Stomach (tissue), 4 donors: Measurements from ENCODE around the gene KCNQ1.

Experiments
- EP300 ChIP-seq: sonication (generic); formaldehyde crosslinking; IDR thresholded peaks from one replicate; pipeline ENCODE4 v1.6.1; 2017; ENCODE audit warnings: antibody characterized with exemption
- POLR2A ChIP-seq, 4 donors: fragments of 450-650 bp; IDR thresholded peaks; one replicate each; pipeline ENCODE4 v1.6.1; 2016; ENCODE audit warnings: antibody characterized with exemption in 4 of 4, control low read depth in 2 of 4, mild to moderate bottlenecking in 1 of 4, moderate library complexity in 1 of 4
- POLR2AphosphoS5 ChIP-seq, 3 donors: sonication (generic); formaldehyde crosslinking; IDR thresholded peaks; one replicate each; pipeline ENCODE4 v1.6.1; 2016; ENCODE audit warnings: antibody characterized with exemption in 3 of 3
- TF ChIP-seq, protein P1 (sequence below), 7 experiments: fragments of 450-650 bp in 4 of 7; fragments of 200-600 bp in 3 of 7; sonication (generic) in 3 of 7; IDR thresholded peaks; one replicate each; pipeline ENCODE4 v1.5.1; 2016 to 2019; ENCODE audit warnings: antibody characterized with exemption in 7 of 7, control low read depth in 2 of 7, mild to moderate bottlenecking in 1 of 7

DNA sequence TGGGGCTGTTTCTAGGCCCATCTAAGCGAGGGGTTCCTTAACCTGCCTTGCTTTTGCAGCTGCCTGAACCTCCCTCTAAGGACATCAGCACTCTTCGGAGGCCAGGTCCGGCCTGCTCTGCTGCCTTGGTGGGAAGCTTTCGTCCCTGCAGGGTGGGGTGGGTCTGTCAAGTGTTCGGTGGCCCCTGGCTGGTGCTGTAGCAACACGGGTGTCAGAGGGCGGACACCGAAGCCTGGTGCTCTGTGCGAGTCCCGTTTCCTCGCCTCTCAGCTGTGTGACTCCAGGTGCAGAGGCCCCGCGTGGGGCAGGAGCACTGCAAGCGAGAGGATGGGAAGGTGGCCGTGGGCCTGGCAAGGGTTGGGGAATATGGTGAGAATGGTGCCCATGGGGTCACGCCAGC, 376.2 kb downstream of the KCNQ1 start:
- TF ChIP-seq, protein P1, sequence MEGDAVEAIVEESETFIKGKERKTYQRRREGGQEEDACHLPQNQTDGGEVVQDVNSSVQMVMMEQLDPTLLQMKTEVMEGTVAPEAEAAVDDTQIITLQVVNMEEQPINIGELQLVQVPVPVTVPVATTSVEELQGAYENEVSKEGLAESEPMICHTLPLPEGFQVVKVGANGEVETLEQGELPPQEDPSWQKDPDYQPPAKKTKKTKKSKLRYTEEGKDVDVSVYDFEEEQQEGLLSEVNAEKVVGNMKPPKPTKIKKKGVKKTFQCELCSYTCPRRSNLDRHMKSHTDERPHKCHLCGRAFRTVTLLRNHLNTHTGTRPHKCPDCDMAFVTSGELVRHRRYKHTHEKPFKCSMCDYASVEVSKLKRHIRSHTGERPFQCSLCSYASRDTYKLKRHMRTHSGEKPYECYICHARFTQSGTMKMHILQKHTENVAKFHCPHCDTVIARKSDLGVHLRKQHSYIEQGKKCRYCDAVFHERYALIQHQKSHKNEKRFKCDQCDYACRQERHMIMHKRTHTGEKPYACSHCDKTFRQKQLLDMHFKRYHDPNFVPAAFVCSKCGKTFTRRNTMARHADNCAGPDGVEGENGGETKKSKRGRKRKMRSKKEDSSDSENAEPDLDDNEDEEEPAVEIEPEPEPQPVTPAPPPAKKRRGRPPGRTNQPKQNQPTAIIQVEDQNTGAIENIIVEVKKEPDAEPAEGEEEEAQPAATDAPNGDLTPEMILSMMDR (IDR thresholded peaks at IDR 0.05) = no peak
- TF ChIP-seq POLR2A (IDR thresholded peaks at IDR 0.05) = no peak
- TF ChIP-seq POLR2AphosphoS5 (IDR thresholded peaks at IDR 0.05) = no peak
- TF ChIP-seq EP300 = no peak
